H9 (cell line): ENCODE data around the gene EQTN. TPM values are rescaled to one million over a fixed set of nuclear protein-coding genes. Genes with fewer than 3 reads are reported as not detected.

ENCODE experiments used
- DNase-seq: peaks from one replicate; pipeline ENCODE4 v3.0.0-alpha.2; 2017
- H2AFZ ChIP-seq: one replicate; pipeline ENCODE4 v1.6.1; 2013; ENCODE audit warnings: mild to moderate bottlenecking, low read length, control low read depth, moderate library complexity
- H2AK5ac ChIP-seq: 2 replicates; pipeline ENCODE4 v1.6.1; 2013; ENCODE audit warnings: low read length, control low read depth, mixed read lengths; ENCODE audit not compliant: insufficient read length
- H2BK120ac ChIP-seq: one replicate; pipeline ENCODE4 v1.6.1; 2013; ENCODE audit warnings: low read depth, mild to moderate bottlenecking, low read length, control low read depth, inconsistent platforms; ENCODE audit not compliant: poor library complexity, severe bottlenecking
- H2BK12ac ChIP-seq: 2 replicates; pipeline ENCODE4 v1.6.1; 2013; ENCODE audit warnings: low read length, control low read depth, mixed read lengths, low read depth; ENCODE audit not compliant: insufficient read length
- H2BK15ac ChIP-seq: 2 replicates; pipeline ENCODE4 v1.6.1; 2013; ENCODE audit warnings: low read depth, low read length, control low read depth
- H2BK20ac ChIP-seq: one replicate; pipeline ENCODE4 v1.6.1; 2013; ENCODE audit warnings: low read depth, mild to moderate bottlenecking, low read length, control low read depth, inconsistent platforms; ENCODE audit not compliant: poor library complexity, severe bottlenecking
- H2BK5ac ChIP-seq: 2 replicates; pipeline ENCODE4 v1.6.1; 2013; ENCODE audit warnings: low read length, control low read depth, mixed read lengths; ENCODE audit not compliant: insufficient read length
- H3K14ac ChIP-seq: 2 replicates; pipeline ENCODE4 v1.6.1; 2013; ENCODE audit warnings: low read length, control low read depth; ENCODE audit not compliant: insufficient read depth
- H3K18ac ChIP-seq: 2 replicates; pipeline ENCODE4 v1.6.1; 2013; ENCODE audit warnings: low read depth, mild to moderate bottlenecking, mixed read lengths, low read length, control low read depth; ENCODE audit not compliant: insufficient read length
- H3K23ac ChIP-seq: 2 replicates; pipeline ENCODE4 v1.6.1; 2013; ENCODE audit warnings: low read length, control low read depth, mixed read lengths, low read depth; ENCODE audit not compliant: insufficient read length
- H3K23me2 ChIP-seq: 2 replicates; pipeline ENCODE4 v1.6.1; 2013; ENCODE audit warnings: low read depth, mild to moderate bottlenecking, mixed read lengths, low read length, control low read depth; ENCODE audit not compliant: insufficient read length, poor library complexity, severe bottlenecking
- H3K27ac ChIP-seq: 2 replicates; pipeline ENCODE4 v1.5.1; 2013; ENCODE audit warnings: low read length, control low read depth, mixed read lengths, low read depth; ENCODE audit not compliant: insufficient read length
- H3K27me3 ChIP-seq: 2 replicates; pipeline ENCODE4 v1.6.1; 2013; ENCODE audit warnings: low read length, control low read depth, inconsistent platforms; ENCODE audit not compliant: insufficient read depth
- H3K4ac ChIP-seq: 2 replicates; pipeline ENCODE4 v1.6.1; 2013; ENCODE audit warnings: low read depth, mild to moderate bottlenecking, control low read depth, inconsistent platforms, low read length, moderate library complexity
- H3K4me1 ChIP-seq: 2 replicates; pipeline ENCODE4 v1.6.1; 2013; ENCODE audit warnings: low read length, control low read depth, inconsistent platforms; ENCODE audit not compliant: insufficient read depth
- H3K4me2 ChIP-seq: 2 replicates; pipeline ENCODE4 v1.6.1; 2013; ENCODE audit warnings: low read length, control low read depth, mixed read lengths; ENCODE audit not compliant: insufficient read length, insufficient read depth
- H3K56ac ChIP-seq: 2 replicates; pipeline ENCODE4 v1.6.1; 2013; ENCODE audit warnings: low read depth, mild to moderate bottlenecking, mixed read lengths, low read length, control low read depth; ENCODE audit not compliant: insufficient read length
- H3K79me1 ChIP-seq: 2 replicates; pipeline ENCODE4 v1.6.1; 2013; ENCODE audit warnings: low read depth, mild to moderate bottlenecking, moderate library complexity, low read length, control low read depth, inconsistent platforms; ENCODE audit not compliant: insufficient read depth, poor library complexity, severe bottlenecking
- H3K79me2 ChIP-seq: 2 replicates; pipeline ENCODE4 v1.6.1; 2013; ENCODE audit warnings: low read length, control low read depth, inconsistent platforms; ENCODE audit not compliant: insufficient read depth
- H3K9ac ChIP-seq: 2 replicates; pipeline ENCODE4 v1.6.1; 2013; ENCODE audit warnings: low read length, control low read depth, mixed read lengths; ENCODE audit not compliant: insufficient read length; ENCODE audit errors: extremely low read depth
- H3K9me3 ChIP-seq: one replicate; pipeline ENCODE4 v1.6.1; 2013; ENCODE audit warnings: low read depth, low read length, inconsistent platforms; ENCODE audit not compliant: control insufficient read depth
- H3T11ph ChIP-seq: one replicate; pipeline ENCODE4 v1.6.1; 2013; ENCODE audit warnings: mild to moderate bottlenecking, low read length, control low read depth, inconsistent platforms
- H4K20me1 ChIP-seq: one replicate; pipeline ENCODE4 v1.6.1; 2013; ENCODE audit not compliant: control insufficient read depth, insufficient read length, insufficient read depth
- H4K5ac ChIP-seq: 2 replicates; pipeline ENCODE4 v1.6.1; 2013; ENCODE audit warnings: low read depth, mild to moderate bottlenecking, mixed read lengths, low read length, control low read depth; ENCODE audit not compliant: insufficient read length
- H4K8ac ChIP-seq: replicated peaks from 2 replicates; pipeline ENCODE4 v1.6.1; 2013; ENCODE audit warnings: low read length, control low read depth, mixed read lengths, low read depth; ENCODE audit not compliant: insufficient read length
- H4K91ac ChIP-seq: 2 replicates; pipeline ENCODE4 v1.6.1; 2013; ENCODE audit warnings: low read depth, mild to moderate bottlenecking, moderate library complexity, mixed read lengths, low read length, control low read depth; ENCODE audit not compliant: insufficient read length
- H3K27ac Mint-ChIP-seq, 3 experiments: 2 replicates in 2 of 3; 3 replicates in 1 of 3; pipeline ENCODE4 v1.8.0; 2020 to 2021; ENCODE audit warnings: mixed read lengths in 3 of 3, mild to moderate bottlenecking in 1 of 3, moderate library complexity in 1 of 3
- H3K27me3 Mint-ChIP-seq: 2 replicates; pipeline ENCODE4 v1.8.0; 2021; ENCODE audit warnings: low read depth, mild to moderate bottlenecking, moderate library complexity, mixed read lengths
- H3K36me3 Mint-ChIP-seq, 3 experiments: 2 replicates in 2 of 3; 3 replicates in 1 of 3; pipeline ENCODE4 v1.8.0; 2020 to 2021; ENCODE audit warnings: low read depth in 3 of 3, mixed read lengths in 3 of 3; ENCODE audit not compliant: insufficient read depth in 1 of 3
- H3K4me1 Mint-ChIP-seq, 2 experiments: 2 replicates each; pipeline ENCODE4 v1.8.0; 2020; ENCODE audit warnings: mixed read lengths in 2 of 2
- H3K4me3 Mint-ChIP-seq, 2 experiments: 2 replicates in 1 of 2; 3 replicates in 1 of 2; pipeline ENCODE4 v1.8.0; 2020 to 2021; ENCODE audit warnings: mild to moderate bottlenecking in 2 of 2, mixed read lengths in 2 of 2, moderate library complexity in 1 of 2
- H3K9me3 Mint-ChIP-seq, 2 experiments: 2 replicates in 1 of 2; 3 replicates in 1 of 2; pipeline ENCODE4 v1.8.0; 2020; ENCODE audit warnings: mild to moderate bottlenecking in 2 of 2, mixed read lengths in 2 of 2, moderate library complexity in 1 of 2
- CTCF ChIP-seq: fragments of 200-600 bp; sonication (generic); conservative IDR thresholded peaks from 3 replicates; pipeline ENCODE4 v1.8.0; 2021; ENCODE audit warnings: antibody characterized with exemption, mild to moderate bottlenecking
- WGBS: extraction: QIAGEN DNeasy Blood & Tissue Kit; methylation state at CpG from one replicate; pipeline ENCODE4 v1.1.7; 2013; ENCODE audit warnings: missing lambda C conversion rate, low lambda C conversion rate, mixed read lengths; ENCODE audit not compliant: insufficient read length; ENCODE audit errors: extremely low coverage; 5-methylcytosine and 5-hydroxymethylcytosine counted together
- total RNA-seq: library from RNA; stranded (reverse); gene quantifications from 2 replicates; pipeline ENCODE4 v1.2.1, GENCODE V29; 2021

The EQTN gene
- total RNA-seq, 1 experiment from 2014 or later, result not detected

- Histone ChIP-seq H4K91ac (no peak overlapping the region), H3K9me3 (no peaks in the 10 kb centered on the region), H3T11ph (no peak overlapping the region), H3K79me1 (no peaks in the 10 kb centered on the region), H3K27ac (no peak overlapping the region), H4K8ac (no peak overlapping the region), H2BK5ac (no peak overlapping the region), H3K9ac (no peak overlapping the region), H3K23me2 (no peaks in the 10 kb centered on the region), H2BK15ac (no peak overlapping the region), H2BK20ac (no peak overlapping the region), H3K4me1 (peaks cover 3% of the 10 kb centered on the region; the same call in 1 of the 2 replicates), H2AK5ac (no peak overlapping the region), H4K5ac (no peak overlapping the region), H3K4ac (no peak overlapping the region), H3K56ac (no peak overlapping the region), H2BK120ac (no peak overlapping the region), H3K14ac (no peak overlapping the region), H2AFZ (no peak overlapping the region), H3K27me3 (no peaks in the 10 kb centered on the region), H3K79me2 (no peaks in the 10 kb centered on the region), H3K23ac (no peak overlapping the region), H2BK12ac (no peak overlapping the region), H4K20me1 (no peaks in the 10 kb centered on the region), H3K18ac (no peak overlapping the region), H3K4me2 (no peak overlapping the region)
- Mint-ChIP-seq H3K9me3 (no peaks in the 10 kb centered on the region), H3K4me3 (no peak overlapping the region), H3K36me3 (no peaks in the 10 kb centered on the region), H3K4me1 (peaks cover 0 to 7% of the 10 kb centered on the region in 2 experiments; a peak in 2 of 4 replicates), H3K27me3 (no peaks in the 10 kb centered on the region), H3K27ac (no peak overlapping the region)
- DNase-seq, result no peak
- no peak for TF ChIP-seq CTCF
- WGBS, result no CpG with 5 or more reads among the region's 1 CpG
Observed at GRCh38 chr9:27273186-27273585, 23.8 kb downstream of the EQTN start.
